CD4-positive, alpha-beta T cell treated with Interleukin-21 for 1 hour (primary cell): ENCODE results near the gene IL5.
"Not testable (repeated sequence)": the region's sequence is repeated elsewhere in the genome, so short reads cannot be mapped to it uniquely, and the experiment has no call there.

ENCODE experiments used
- DNase-seq: peaks from one replicate; pipeline ENCODE4 v3.0.0-alpha.2; 2020

Gene IL5

GRCh38 chr5:132543472-132544201, at the start of gene IL5:
IL5 (minus strand) TSS chr5:132543522; CDS start chr5:132543478, 44 bp downstream.
- DNase-seq: no peak

GRCh38 chr5:132592521-132592920, 49.2 kb upstream of the IL5 start:
- DNase-seq: no peak

- peak; percentile 5 for DNase-seq
Measured at GRCh38 chr5:132591145-132591544, 47.8 kb upstream of the IL5 start.

- DNase-seq: no peak
Measured at GRCh38 chr5:132589467-132589866, 46.1 kb upstream of the IL5 start.

GRCh38 chr5:132586063-132586462, 42.7 kb upstream of the IL5 start:
- DNase-seq: no peak

GRCh38 chr5:132584560-132584959, 41.2 kb upstream of the IL5 start:
- DNase-seq: not testable (repeated sequence)

- DNase-seq: no peak
Measured at GRCh38 chr5:132576123-132576522, 32.8 kb upstream of the IL5 start.

GRCh38 chr5:132566657-132567056, 23.3 kb upstream of the IL5 start:
- no peak for DNase-seq

GRCh38 chr5:132564555-132564954, 21.2 kb upstream of the IL5 start:
- DNase-seq: not testable (repeated sequence)

GRCh38 chr5:132561601-132562000, 18.3 kb upstream of the IL5 start:
- no peak for DNase-seq

GRCh38 chr5:132559383-132560060, 16.2 kb upstream of the IL5 start:
- DNase-seq: no peak

- peak; percentile 23 for DNase-seq
Measured at GRCh38 chr5:132557478-132558172, 14.3 kb upstream of the IL5 start.

GRCh38 chr5:132556763-132557477, 13.6 kb upstream of the IL5 start, which contains the start of gene RAD50:
RAD50 (plus strand) TSS chr5:132556977; CDS start chr5:132557325, 348 bp downstream.
- peak; percentile 93 for DNase-seq

GRCh38 chr5:132556153-132556762, 12.9 kb upstream of the IL5 start:
- DNase-seq: no peak

- no peak for DNase-seq
Measured at GRCh38 chr5:132549576-132549975, 6.3 kb upstream of the IL5 start.

GRCh38 chr5:132548834-132549233, 5.5 kb upstream of the IL5 start:
- not testable (repeated sequence) for DNase-seq

- DNase-seq: no peak
Measured at GRCh38 chr5:132547269-132547668, 3.9 kb upstream of the IL5 start.

GRCh38 chr5:132546108-132546507, 2.8 kb upstream of the IL5 start:
- no peak for DNase-seq

GRCh38 chr5:132540764-132541163, 2.6 kb downstream of the IL5 start:
- no peak for DNase-seq

- DNase-seq: no peak
Measured at GRCh38 chr5:132540149-132540548, 3.2 kb downstream of the IL5 start.

- no peak for DNase-seq
Measured at GRCh38 chr5:132539716-132540115, 3.6 kb downstream of the IL5 start.

- DNase-seq: no peak
Measured at GRCh38 chr5:132530946-132531345, 12.4 kb downstream of the IL5 start.
